HCT116 (cell line): Measurements from ENCODE around the gene CAB39L. TPM values are rescaled to one million over a fixed set of nuclear protein-coding genes. Genes with fewer than 3 reads are reported as not detected.

Source experiments
- ATAC-seq: fragments of 200-7000 bp; cut with Tn5 transposase; 2 replicates; pipeline ENCODE4 v1.9.1; 2020; ENCODE audit warnings: mild to moderate bottlenecking, moderate library complexity
- BruUV-seq: library from RNA; stranded (reverse); fragments of 400-500 nt; replicated peaks from 2 replicates; lab custom pipeline; 2021; lab: Mats Ljungman, UMichigan
- CTCF ChIA-PET: fragments of 300-600 bp; sonication (Branson Sonifier 250); formaldehyde crosslinking; loops from one replicate; lab custom pipeline; 2021; ENCODE audit warnings: antibody characterized with exemption; lab: Charles Lee
- POLR2A ChIA-PET: fragments of 300-600, 350-600 bp; sonication (Branson Sonifier 250); formaldehyde crosslinking; loops from one replicate; lab custom pipeline; 2021; ENCODE audit warnings: antibody characterized with exemption; lab: Charles Lee
- RAD21 ChIA-PET, 2 experiments: fragments of 300-600 bp; sonication (Branson Sonifier 250); formaldehyde crosslinking; loops; one replicate each; lab custom pipeline; 2023; ENCODE audit warnings: low total read pairs in 2 of 2; ENCODE audit not compliant: uncharacterized antibody in 2 of 2, unreplicated experiment in 2 of 2, low non-redundant PET in 1 of 2; lab: Charles Lee
- DNase-seq: peaks from one replicate; pipeline ENCODE4 v3.0.0-alpha.2; 2010; ENCODE audit warnings: low read depth, low spot score
- H2AFZ ChIP-seq: fragments of 200-600 bp; shearing (Covaris generic), sonication (generic); 2 replicates; pipeline ENCODE4 v1.6.1; 2017; ENCODE audit warnings: low read depth, mixed run types, mixed read lengths, antibody characterized with exemption, low read length; ENCODE audit not compliant: poor library complexity, severe bottlenecking
- H3K27ac ChIP-seq: 2 replicates; pipeline ENCODE4 v1.5.1; 2012; ENCODE audit warnings: low read depth, low read length
- H3K27me3 ChIP-seq: fragments of 200-600 bp; sonication (generic); 2 replicates; pipeline ENCODE4 v1.6.1; 2016; ENCODE audit warnings: mixed run types, low read length, mixed read lengths; ENCODE audit not compliant: insufficient read depth
- H3K36me3 ChIP-seq, 2 experiments: fragments of 200-500 bp in 1 of 2; fragments of 200-600 bp in 1 of 2; sonication (Bioruptor generic) in 1 of 2; sonication (generic) in 1 of 2; 2 replicates each; pipeline versions ENCODE4 v1.5.1 to v1.6.1; 2014 to 2016; ENCODE audit warnings: low read length in 2 of 2, inconsistent platforms in 1 of 2, mixed read lengths in 1 of 2, mixed run types in 1 of 2; ENCODE audit not compliant: insufficient read depth in 2 of 2, control insufficient read depth in 1 of 2
- H3K4me1 ChIP-seq, 2 experiments: fragments of 200-600 bp in 1 of 2; sonication (generic) in 1 of 2; 2 replicates each; pipeline versions ENCODE4 v1.5.1 to v1.6.1; 2012 to 2017; ENCODE audit warnings: low read length in 2 of 2, inconsistent platforms in 1 of 2, mild to moderate bottlenecking in 1 of 2, mixed read lengths in 1 of 2, mixed run types in 1 of 2, moderate library complexity in 1 of 2; ENCODE audit not compliant: insufficient read depth in 2 of 2, control insufficient read depth in 1 of 2
- H3K4me2 ChIP-seq: fragments of 200-600 bp; sonication (generic); 2 replicates; pipeline ENCODE4 v1.6.1; 2017; ENCODE audit warnings: mixed run types, low read length, mixed read lengths
- H3K4me3 ChIP-seq, 2 experiments: fragments of 200-600 bp in 1 of 2; sonication (generic) in 1 of 2; replicated peaks in 1 of 2; 2 replicates each; pipeline ENCODE4 v1.5.1; 2011 to 2016; ENCODE audit warnings: low read length in 2 of 2, control low read depth in 1 of 2, low read depth in 1 of 2, mild to moderate bottlenecking in 1 of 2, mixed read lengths in 1 of 2, mixed run types in 1 of 2
- H3K79me2 ChIP-seq: fragments of 200-600 bp; sonication (generic); 2 replicates; pipeline ENCODE4 v1.6.1; 2017; ENCODE audit warnings: mild to moderate bottlenecking, mixed run types, low read length, moderate library complexity, mixed read lengths; ENCODE audit not compliant: insufficient read depth
- H3K9ac ChIP-seq: fragments of 200-600 bp; sonication (generic); 2 replicates; pipeline ENCODE4 v1.6.1; 2016; ENCODE audit warnings: low read length, mixed read lengths
- H3K9me2 ChIP-seq: fragments of 200-600 bp; sonication (generic), shearing (Covaris generic); 2 replicates; pipeline ENCODE4 v1.6.1; 2017; ENCODE audit warnings: mixed run types, mild to moderate bottlenecking, moderate library complexity; ENCODE audit not compliant: insufficient read depth
- H3K9me3 ChIP-seq, 2 experiments: fragments of 200-500 bp in 1 of 2; fragments of 200-600 bp in 1 of 2; sonication (Bioruptor generic) in 1 of 2; sonication (generic) in 1 of 2; 2 replicates each; pipeline ENCODE4 v1.6.1; 2014 to 2017; ENCODE audit warnings: low read length in 2 of 2, mixed read lengths in 2 of 2, inconsistent platforms in 1 of 2, low read depth in 1 of 2, mild to moderate bottlenecking in 1 of 2, mixed run types in 1 of 2, moderate library complexity in 1 of 2; ENCODE audit not compliant: control insufficient read depth in 1 of 2, insufficient read depth in 1 of 2
- H4K20me1 ChIP-seq: fragments of 200-600 bp; sonication (generic), shearing (Covaris generic); 2 replicates; pipeline ENCODE4 v1.6.1; 2017; ENCODE audit warnings: mixed run types, mild to moderate bottlenecking, moderate library complexity; ENCODE audit not compliant: insufficient read depth
- ATF3 ChIP-seq: IDR thresholded peaks from 2 replicates; pipeline ENCODE4 v1.6.1; 2012
- CEBPB ChIP-seq: IDR thresholded peaks from 2 replicates; pipeline ENCODE4 v1.6.1; 2012; ENCODE audit warnings: low read depth
- CTCF ChIP-seq, 3 experiments: fragments of 200-600 bp in 1 of 3; sonication (generic) in 1 of 3; IDR thresholded peaks in 2 of 3; conservative IDR thresholded peaks in 1 of 3; 2 replicates each; pipeline ENCODE4 v1.5.1; 2012 to 2017; ENCODE audit warnings: low read depth in 2 of 3, low read length in 2 of 3, antibody characterized with exemption in 1 of 3, borderline replicate concordance in 1 of 3, control low read depth in 1 of 3, mild to moderate bottlenecking in 1 of 3, mixed read lengths in 1 of 3, mixed run types in 1 of 3, moderate library complexity in 1 of 3; ENCODE audit not compliant: insufficient read depth in 1 of 3
- EGR1 ChIP-seq: IDR thresholded peaks from 2 replicates; pipeline ENCODE4 v1.6.1; 2012; ENCODE audit warnings: low read depth
- ELF1 ChIP-seq: IDR thresholded peaks from 2 replicates; pipeline ENCODE4 v1.6.1; 2012; ENCODE audit warnings: low read depth, borderline replicate concordance
- EZH2 ChIP-seq: fragments of 200-600 bp; sonication (generic); IDR thresholded peaks from 2 replicates; pipeline ENCODE4 v1.6.1; 2017; ENCODE audit warnings: antibody characterized with exemption, mixed run types
- EZH2phosphoT487 ChIP-seq: fragments of 200-600 bp; IDR thresholded peaks from 2 replicates; pipeline ENCODE4 v1.6.1; 2018; ENCODE audit warnings: antibody characterized with exemption, borderline replicate concordance
- JUND ChIP-seq: IDR thresholded peaks from 2 replicates; pipeline ENCODE4 v1.6.1; 2012
- POLR2A ChIP-seq: IDR thresholded peaks from 2 replicates; pipeline ENCODE4 v1.7.0; 2011; ENCODE audit warnings: borderline replicate concordance; ENCODE audit not compliant: insufficient read depth, insufficient read length; ENCODE audit errors: extremely low read depth
- POLR2AphosphoS5 ChIP-seq: IDR thresholded peaks from 2 replicates; pipeline ENCODE4 v1.6.1; 2011; ENCODE audit warnings: mild to moderate bottlenecking, low read depth, low read length, moderate library complexity
- RAD21 ChIP-seq: IDR thresholded peaks from 2 replicates; pipeline ENCODE4 v1.6.1; 2012; ENCODE audit warnings: low read depth, mild to moderate bottlenecking
- SIN3A ChIP-seq: IDR thresholded peaks from 2 replicates; pipeline ENCODE4 v1.6.1; 2012; ENCODE audit warnings: low read depth
- SRF ChIP-seq: IDR thresholded peaks from 2 replicates; pipeline ENCODE4 v1.6.1; 2012; ENCODE audit warnings: low read depth
- TCF7L2 ChIP-seq: IDR thresholded peaks from 2 replicates; pipeline ENCODE4 v1.7.0; 2011; ENCODE audit warnings: borderline replicate concordance, inconsistent platforms; ENCODE audit not compliant: insufficient read depth, insufficient read length; ENCODE audit errors: extremely low read depth
- YY1 ChIP-seq: IDR thresholded peaks from 2 replicates; pipeline ENCODE4 v1.6.1; 2011; ENCODE audit warnings: low read length, low read depth, moderate library complexity, mild to moderate bottlenecking; ENCODE audit not compliant: insufficient replicate concordance; ENCODE audit errors: extremely low read depth
- ZFX ChIP-seq: fragments of 450-650 bp; IDR thresholded peaks from 2 replicates; pipeline ENCODE4 v1.6.1; 2017
- intact Hi-C: fragments of 100-400 bp; cut with micrococcal nuclease; formaldehyde crosslinking; loops from 2 replicates; pipeline ENCODE4 v1.10.0; 2022
- total RNA-seq: library from RNA; stranded (reverse); gene quantifications from one replicate; pipeline ENCODE4 v1.2.1, GENCODE V29; 2021; ENCODE audit not compliant: unreplicated experiment
- TF ChIP-seq, protein P1 (sequence below): IDR thresholded peaks from 2 replicates; pipeline ENCODE4 v1.6.1; 2012
- TF ChIP-seq, protein P2 (sequence below): IDR thresholded peaks from 2 replicates; pipeline ENCODE4 v1.6.1; 2012; ENCODE audit warnings: low read depth

CAB39L gene
- total RNA-seq, 1 experiment from 2014 or later, result 6.1 TPM

GRCh38 chr13:49302222-49302621, 141.6 kb downstream of the CAB39L start:
- Histone ChIP-seq H3K27ac (no peak overlapping the region), H3K79me2 (no peaks in the 10 kb centered on the region), H3K36me3 (no peaks in the 10 kb centered on the region), H2AFZ (no peak overlapping the region), H3K9me3 (no peaks in the 10 kb centered on the region), H3K9me2 (no peaks in the 10 kb centered on the region), H3K4me3 (no peak overlapping the region), H3K9ac (no peak overlapping the region), H4K20me1 (no peaks in the 10 kb centered on the region), H3K4me2 (no peak overlapping the region), H3K27me3 (no peaks in the 10 kb centered on the region), H3K4me1 (peaks cover 7 to 20% of the 10 kb centered on the region in 2 experiments)
- intact Hi-C loops, result no loop called here
- CTCF ChIA-PET, result interaction anchor here (0.7 kb wide), 1 partner anchor 86 kb away, joined by 3 read pairs; no protein-coding TSS in a partner anchor
- no TSS peak for BruUV-seq
- RAD21 ChIA-PET, result no interaction called here
- no peak for TF ChIP-seq YY1
- TF ChIP-seq ZFX, result no peak
- TF ChIP-seq, protein P1, sequence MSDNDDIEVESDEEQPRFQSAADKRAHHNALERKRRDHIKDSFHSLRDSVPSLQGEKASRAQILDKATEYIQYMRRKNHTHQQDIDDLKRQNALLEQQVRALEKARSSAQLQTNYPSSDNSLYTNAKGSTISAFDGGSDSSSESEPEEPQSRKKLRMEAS, result no peak
- no peak for TF ChIP-seq EZH2phosphoT487
- no peak for TF ChIP-seq ELF1
- TF ChIP-seq CTCF (IDR thresholded peaks at IDR 0.05 in 2 of 3, conservative IDR thresholded peaks at IDR 0.05 in 1 of 3; ENCODE audit: borderline replicate concordance in 1 of 3, insufficient read depth in 1 of 3, low read depth in 2 of 3, low read length in 2 of 3), result no peak
- TF ChIP-seq, protein P2, sequence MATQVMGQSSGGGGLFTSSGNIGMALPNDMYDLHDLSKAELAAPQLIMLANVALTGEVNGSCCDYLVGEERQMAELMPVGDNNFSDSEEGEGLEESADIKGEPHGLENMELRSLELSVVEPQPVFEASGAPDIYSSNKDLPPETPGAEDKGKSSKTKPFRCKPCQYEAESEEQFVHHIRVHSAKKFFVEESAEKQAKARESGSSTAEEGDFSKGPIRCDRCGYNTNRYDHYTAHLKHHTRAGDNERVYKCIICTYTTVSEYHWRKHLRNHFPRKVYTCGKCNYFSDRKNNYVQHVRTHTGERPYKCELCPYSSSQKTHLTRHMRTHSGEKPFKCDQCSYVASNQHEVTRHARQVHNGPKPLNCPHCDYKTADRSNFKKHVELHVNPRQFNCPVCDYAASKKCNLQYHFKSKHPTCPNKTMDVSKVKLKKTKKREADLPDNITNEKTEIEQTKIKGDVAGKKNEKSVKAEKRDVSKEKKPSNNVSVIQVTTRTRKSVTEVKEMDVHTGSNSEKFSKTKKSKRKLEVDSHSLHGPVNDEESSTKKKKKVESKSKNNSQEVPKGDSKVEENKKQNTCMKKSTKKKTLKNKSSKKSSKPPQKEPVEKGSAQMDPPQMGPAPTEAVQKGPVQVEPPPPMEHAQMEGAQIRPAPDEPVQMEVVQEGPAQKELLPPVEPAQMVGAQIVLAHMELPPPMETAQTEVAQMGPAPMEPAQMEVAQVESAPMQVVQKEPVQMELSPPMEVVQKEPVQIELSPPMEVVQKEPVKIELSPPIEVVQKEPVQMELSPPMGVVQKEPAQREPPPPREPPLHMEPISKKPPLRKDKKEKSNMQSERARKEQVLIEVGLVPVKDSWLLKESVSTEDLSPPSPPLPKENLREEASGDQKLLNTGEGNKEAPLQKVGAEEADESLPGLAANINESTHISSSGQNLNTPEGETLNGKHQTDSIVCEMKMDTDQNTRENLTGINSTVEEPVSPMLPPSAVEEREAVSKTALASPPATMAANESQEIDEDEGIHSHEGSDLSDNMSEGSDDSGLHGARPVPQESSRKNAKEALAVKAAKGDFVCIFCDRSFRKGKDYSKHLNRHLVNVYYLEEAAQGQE, result no peak
- no peak for TF ChIP-seq CEBPB
- TF ChIP-seq POLR2A, result no peak
- TF ChIP-seq SIN3A, result no peak
- TF ChIP-seq TCF7L2, result no peak
- no peak for TF ChIP-seq ATF3
- no peak for TF ChIP-seq JUND
- no peak for TF ChIP-seq POLR2AphosphoS5
- no peak for TF ChIP-seq SRF
- no peak for TF ChIP-seq EGR1
- no peak for TF ChIP-seq RAD21
- TF ChIP-seq EZH2, result no peak
- ATAC-seq, result no peak
- no peak for DNase-seq
- POLR2A ChIA-PET, result no interaction called here
